CD4-positive, alpha-beta T cell treated with Interleukin-4 for 1 hour (primary cell): Measurements from ENCODE around the gene C5.
"Not testable (repeated sequence)": the region's sequence is repeated elsewhere in the genome, so short reads cannot be mapped to it uniquely, and the experiment has no call there.

Experiments
- DNase-seq, 2 donors: peaks; one replicate each; pipeline ENCODE4 v3.0.0-alpha.2; 2020 to 2022

C5 gene

DNA sequence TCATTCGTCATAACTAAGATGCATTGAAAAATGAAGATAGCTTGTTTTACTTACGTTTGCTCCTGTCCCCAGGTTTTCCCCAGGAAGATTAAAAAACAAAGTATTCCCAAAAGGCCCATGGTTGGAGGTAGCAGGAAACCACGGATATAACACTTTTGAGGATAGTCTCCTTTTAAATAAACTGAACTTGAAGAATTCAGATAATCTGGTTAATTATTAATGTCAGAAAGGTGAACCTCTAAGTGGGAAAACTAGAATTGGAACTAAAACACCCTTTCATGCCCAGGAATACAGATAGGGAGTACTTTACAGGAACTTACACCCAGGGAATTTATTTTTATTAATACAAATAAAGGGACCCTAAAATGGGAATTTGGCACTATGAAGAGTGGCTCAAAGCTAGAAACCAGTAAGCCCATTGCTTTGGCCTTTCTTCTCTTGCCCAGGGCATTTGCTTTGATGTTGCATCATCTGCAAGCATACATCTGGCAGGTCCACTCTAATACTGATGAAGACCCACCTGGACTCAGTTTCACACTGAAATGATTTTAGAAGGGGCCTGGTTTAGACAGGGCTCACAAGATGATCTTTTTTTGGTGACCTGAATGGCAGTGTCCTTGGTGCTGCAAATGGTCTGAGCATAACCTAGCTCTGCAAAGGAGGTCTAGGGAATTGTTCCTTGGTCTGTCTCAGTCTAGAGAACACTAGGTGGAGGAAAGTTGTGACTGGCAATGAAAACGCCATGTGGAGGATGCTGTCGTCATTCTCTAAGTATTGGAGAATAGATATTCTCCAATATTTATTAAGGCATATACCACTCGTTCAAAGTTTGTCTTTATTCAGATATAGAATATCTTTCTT lies at the start of gene C5:
C5 (minus strand) TSS at position 148 of the 861 bp plus-strand sequence; CDS start at position 119, 29 bp downstream.
- DNase-seq = no peak

DNA sequence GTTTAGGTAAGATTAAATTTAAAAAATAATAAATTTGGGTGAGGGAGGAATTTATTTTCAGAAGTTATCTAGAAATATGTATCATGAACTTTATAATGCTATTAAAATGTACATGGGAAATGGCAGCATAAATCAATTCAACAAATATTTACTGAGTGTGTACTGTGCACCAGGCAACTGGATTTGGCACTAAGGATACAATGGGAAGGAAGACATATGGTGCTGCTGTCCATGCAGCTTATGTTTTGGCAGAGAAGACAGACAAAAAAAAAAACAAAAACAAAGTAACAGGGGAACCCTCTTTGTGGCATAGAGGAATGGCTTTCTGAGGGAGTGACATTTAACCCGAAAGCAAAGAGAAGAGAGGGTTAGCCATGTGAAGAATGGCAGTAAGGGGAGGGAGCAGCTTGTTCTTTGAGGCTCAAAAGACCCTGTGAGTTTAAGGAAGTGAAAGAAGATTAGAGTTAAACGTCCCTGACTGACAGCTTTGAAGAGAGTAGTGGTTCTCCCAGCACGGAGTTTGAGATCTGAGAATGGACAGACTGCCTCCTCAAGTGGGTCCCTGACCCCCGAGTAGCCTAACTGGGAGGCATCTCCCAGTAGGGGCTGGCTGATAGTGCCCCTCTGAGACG lies 48.6 kb upstream of the C5 start:
- DNase-seq = no peak

- DNase-seq = no peak
Observed at GRCh38 chr9:121095057-121095456, 45.0 kb upstream of the C5 start.

DNA sequence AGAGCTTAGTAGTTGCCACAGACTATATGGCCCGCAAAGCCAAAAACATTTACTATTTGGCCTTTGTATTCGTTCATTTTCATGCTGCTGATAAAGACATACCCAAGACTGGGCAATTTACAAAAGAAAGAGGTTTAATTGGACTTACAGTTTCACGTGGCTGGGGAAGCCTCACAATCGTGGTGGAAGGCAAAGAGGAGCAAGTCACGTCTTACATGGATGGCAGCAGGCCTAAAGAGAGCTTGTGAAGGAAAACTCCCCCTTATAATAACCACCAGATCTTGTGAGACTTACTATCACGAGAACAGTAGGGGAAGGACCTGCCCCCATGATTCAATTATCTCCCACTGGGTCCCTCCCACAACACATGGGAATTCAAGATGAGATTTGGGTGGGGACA lies 40.7 kb upstream of the C5 start:
- DNase-seq = not testable (repeated sequence)

- DNase-seq = no peak
Observed at GRCh38 chr9:121088576-121088975, 38.5 kb upstream of the C5 start.

- DNase-seq = no peak
Observed at GRCh38 chr9:121085661-121086060, 35.6 kb upstream of the C5 start.

DNA sequence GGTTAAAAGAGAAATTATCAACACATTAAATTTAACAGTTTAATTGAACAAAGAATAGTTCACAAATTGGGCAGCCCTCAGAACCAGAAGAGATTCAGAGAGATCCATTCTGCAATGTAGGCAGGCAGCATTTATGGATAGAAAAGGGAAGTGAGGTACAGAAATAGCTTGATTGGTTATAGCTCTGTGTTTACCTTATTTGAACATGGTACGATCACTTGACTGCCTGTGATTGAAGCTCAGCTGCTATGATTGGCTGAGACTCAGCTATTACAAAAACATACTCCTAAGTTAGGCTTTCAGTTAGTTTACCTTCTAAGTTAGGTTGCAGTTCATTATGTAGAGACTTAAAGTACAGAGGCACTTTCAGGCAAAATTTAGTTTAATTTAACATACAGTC lies 32.0 kb upstream of the C5 start:
- no peak for DNase-seq

DNA sequence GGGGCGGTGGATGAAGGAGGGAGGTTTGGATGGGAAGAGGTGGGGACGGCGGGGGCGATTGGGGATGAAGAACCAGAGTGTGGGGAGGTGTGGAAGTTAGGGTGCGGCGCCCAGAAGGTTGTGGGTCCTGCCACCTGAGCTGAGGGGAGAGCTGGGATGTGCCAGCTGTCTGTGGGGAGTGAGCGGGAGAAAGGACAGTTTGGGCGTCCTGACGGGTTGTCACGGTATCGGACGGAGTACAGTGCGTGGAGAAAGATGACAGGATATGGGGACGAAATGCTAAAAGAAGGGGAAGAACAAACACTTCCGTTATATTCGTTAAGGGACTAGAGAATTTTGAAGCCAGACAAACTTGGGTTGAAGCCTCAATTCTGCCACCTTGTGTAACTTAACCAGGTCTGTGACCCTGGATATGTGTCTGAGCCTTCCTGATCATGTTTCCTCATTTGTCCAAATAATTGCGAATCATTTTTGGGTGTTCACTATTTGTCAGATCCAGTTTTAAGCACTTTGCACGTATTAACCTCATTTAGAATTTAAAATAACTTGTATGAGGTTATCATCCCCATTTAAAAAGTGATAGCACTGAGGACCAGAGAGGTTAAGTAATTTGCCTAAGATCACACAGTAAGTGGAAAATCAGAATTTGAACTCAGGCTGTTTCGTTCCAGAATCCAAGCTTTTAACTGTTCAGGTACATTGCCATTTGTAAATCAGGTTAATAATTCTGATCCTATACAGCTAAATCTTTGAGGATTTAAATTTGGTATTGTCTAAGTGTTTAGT lies 25.4 kb upstream of the C5 start:
- peak in 1 of 2 donors; percentile 51 for DNase-seq

DNA sequence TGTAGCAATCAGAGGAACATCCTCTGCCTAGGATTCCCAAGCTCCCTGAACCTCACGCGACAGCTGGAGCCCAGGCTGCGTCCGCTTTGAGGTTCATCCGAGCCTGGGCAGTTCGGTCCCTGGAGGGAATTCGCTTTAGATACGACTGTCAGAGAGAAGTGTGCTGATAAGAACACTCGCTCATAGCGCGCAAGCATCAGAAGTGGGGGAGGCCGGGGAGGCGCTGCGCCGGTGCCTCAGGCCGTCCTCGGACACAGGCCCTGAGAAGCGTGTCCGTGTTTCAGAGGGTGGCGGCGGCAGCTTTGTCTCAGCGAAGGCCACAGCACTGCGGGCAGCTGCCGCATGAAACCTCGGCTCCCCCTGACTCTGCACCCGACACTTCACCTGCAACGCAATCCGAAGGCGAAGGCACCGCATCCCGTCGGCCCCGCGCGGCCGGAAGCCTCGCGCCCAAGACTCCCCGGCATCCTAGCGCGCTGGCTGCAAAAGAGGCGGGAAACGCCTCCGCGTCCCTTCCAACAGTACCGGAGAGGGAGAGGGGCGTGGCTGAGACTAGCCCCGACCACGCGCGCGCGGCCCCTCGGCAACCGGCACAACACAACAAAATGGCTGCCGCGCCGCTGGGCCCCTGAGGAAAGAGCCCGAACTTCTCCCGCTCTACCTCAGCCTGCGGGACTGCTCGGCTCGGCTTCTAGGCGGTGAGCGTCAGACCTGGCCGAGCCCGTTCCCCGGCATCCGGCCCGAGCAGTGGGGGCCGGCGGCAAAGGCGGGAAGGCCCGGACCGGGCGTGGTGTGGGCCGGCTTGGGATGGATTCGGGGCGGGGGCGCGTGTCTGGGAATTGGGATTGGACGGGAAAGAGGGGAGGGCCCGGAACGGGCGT lies 24.5 kb upstream of the C5 start, which contains the start of gene CNTRL:
CNTRL (plus strand) TSS at position 586 of the 881 bp plus-strand sequence. CDS start 13,372 bp downstream, outside the sequence.
- peak; percentile 81 to 86 for DNase-seq

DNA sequence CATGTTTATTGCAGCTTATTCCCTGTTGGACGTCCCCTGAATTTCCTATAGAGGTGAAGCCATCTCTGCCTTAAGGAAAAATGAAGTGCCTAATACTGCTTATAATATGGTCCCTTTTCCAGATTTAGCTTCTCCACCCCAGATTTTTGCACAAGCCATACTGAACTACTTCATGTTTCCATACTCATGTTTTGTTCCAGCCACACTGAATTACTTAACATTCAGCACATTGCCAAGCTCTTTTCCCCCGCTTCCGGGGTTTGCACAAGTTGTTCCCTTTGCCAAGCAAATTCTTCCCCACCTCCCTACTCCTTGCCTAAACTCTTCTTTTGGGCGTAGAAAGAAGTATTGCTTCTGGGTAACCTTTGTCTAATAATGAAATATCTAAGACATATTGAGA lies 23.0 kb upstream of the C5 start:
- DNase-seq = no peak

DNA sequence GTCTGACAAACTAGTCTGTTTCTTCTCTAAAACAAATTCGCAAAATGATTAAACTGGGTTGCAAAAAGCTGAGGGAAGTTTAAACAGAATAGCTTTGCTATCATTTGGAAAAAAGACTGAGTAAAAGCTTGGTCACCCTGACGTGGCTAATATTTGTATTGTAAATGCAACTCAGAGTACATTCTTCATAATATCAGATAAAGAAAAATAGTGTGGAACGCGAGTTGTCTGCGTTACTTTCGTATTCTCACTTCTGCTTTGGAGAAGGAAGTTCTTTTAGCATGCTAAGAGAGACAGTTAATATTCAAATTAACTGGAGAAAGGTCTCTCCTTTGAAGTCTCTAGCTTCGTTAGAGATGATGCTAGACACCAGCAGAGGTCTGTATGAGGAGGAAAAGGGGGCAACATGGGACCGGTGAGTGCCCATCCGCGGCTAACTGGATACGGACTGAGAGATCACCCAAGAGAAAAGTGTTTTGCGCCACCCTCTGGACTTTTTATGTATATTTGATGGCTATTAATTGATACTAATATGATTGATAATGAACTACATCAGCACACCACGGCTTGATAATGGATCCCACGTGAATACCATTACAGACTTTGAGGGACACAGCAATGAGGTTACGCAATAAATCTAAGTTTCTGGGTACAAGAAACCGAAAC lies 21.8 kb upstream of the C5 start:
- peak; percentile 46 to 68 for DNase-seq

DNA sequence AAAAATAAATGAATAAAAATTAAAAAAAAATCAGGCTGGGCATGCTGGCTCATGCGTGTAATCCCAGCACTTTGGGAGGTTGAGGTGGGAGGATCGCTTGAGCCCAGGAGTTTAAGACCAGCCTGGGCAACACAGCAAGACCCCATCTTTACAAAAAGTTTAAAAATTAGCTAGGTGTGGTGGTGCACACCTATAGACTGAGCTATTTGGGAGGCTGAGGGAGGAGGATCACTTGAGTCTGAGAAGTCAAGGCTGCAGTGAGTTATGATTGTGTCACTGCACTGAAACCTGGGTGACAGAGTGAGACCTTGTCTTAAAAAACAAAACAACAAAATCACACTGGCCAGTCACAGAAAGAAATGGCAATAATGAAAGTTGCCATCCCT lies 21.3 kb upstream of the C5 start:
- DNase-seq = no peak

GRCh38 chr9:121069396-121069795 lies 19.3 kb upstream of the C5 start:
- DNase-seq = no peak

DNA sequence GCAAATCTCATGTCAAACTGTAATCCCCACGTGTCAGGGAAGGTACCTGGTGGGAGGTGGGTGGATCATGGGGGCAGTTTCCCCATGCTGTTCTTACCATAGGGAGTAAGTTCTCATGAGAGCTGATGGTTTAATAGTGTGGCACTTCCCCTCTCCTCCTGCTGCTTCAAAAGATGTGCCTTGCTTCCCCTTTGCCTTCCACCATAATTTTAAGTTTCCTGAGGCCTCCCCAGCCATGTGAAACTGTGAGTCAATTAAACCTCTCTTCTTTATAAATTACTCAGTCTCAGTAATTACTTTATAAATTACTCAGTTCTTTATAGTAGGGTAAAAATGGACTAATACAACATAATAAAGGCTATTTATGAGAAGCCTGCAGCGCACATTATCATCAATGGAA lies 17.6 kb upstream of the C5 start:
- DNase-seq = no peak

DNA sequence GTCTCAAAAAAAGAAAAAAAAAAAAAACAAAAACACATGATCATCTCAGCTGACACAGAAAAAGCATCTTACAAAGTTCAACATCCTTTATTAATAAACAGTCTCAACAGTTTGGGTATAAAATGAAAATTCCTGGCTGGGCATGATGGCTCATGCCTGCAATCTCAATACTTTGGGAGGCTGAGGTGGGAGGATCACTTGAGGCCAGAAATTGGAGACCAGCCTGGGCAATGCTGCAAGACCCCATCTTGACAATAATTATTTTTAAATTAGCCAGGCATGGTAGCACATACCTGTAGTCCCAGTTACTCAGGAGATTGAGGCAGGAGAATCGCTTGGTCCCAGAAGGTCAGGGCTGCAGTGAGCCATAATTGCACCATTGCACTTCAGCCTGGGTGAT lies 16.8 kb upstream of the C5 start:
- no peak for DNase-seq

DNA sequence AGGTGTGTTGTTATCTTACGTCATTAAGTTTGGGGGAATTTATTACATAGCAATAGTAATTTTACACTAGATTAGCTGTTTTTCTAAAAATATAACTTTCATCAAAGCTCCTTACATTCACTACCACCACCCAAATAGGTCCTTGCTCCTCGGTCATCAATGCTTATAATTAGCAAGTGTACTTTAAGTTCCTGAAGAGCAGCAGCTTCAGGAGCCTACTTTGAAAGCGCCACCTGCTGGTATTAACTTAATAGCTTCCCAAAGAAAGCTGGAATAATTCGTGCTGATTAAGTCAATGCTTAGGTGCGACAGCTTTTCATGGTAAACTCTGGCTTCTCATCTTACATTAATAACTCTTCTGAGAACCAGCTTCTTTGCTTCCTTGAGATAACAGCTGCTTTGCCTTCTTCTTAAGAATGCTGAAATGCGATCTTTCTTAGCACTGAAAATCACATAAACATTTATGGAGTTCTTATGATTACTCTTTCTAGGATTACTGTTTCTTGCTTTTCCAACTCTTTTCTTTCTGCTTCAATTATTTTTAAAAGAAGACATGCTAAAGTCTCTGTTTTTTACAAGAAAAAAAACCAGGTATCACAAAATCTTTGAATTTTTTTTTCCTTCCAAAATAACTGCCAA lies 10.0 kb upstream of the C5 start:
- DNase-seq = peak; percentile 33 to 68

GRCh38 chr9:121059513-121059912 lies 9.4 kb upstream of the C5 start:
- no peak for DNase-seq

DNA sequence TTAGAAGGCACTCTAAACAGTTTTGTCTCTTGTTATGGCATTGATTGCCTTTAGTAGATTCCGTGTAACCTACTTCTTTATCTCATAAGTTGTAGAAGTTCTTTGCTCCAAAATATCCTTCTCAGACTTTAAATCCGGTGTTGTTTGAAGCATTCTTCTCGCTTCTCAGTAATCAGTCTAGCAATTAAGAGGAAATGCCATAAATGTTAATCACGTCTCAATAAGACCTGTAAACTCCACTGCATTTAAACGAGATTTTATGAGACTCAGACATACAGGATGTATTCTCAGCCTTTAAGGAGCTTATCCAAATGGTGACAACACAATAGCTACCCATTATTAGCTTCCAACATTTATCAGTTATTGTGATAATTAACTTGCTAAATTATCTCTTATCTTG lies 7.7 kb upstream of the C5 start:
- DNase-seq = no peak

DNA sequence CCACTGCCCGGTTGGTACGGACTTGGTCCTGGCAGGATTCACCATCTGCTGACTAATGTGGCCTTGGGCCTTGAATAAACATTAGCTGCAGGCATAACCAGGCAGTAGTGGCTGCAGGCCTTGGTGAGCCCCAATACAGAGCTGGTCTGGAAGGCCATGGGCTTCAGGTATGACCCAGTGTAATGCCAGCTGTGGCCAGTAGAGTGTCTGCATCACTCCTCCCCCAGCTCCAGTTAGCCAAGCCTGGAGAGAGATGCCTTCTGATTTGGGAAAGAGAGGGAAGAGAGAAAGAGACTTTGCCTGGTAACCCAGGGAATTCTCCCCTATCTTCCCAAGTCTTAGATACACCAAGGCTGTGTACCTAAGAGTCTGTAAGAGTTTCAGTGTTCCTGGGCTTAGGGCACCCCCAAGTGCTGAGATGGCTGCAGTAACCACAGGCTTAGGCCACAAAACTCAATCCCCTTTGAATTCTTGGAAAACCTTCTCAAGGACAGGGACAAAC lies 5.6 kb upstream of the C5 start:
- no peak for DNase-seq

GRCh38 chr9:121053544-121053943 lies 3.5 kb upstream of the C5 start:
- no peak for DNase-seq

- no peak for DNase-seq
Observed at GRCh38 chr9:121048618-121049017, 1.5 kb downstream of the C5 start.
